ENCODE measurements around the gene KCNIP3.

- TF ChIP-seq, protein P1, sequence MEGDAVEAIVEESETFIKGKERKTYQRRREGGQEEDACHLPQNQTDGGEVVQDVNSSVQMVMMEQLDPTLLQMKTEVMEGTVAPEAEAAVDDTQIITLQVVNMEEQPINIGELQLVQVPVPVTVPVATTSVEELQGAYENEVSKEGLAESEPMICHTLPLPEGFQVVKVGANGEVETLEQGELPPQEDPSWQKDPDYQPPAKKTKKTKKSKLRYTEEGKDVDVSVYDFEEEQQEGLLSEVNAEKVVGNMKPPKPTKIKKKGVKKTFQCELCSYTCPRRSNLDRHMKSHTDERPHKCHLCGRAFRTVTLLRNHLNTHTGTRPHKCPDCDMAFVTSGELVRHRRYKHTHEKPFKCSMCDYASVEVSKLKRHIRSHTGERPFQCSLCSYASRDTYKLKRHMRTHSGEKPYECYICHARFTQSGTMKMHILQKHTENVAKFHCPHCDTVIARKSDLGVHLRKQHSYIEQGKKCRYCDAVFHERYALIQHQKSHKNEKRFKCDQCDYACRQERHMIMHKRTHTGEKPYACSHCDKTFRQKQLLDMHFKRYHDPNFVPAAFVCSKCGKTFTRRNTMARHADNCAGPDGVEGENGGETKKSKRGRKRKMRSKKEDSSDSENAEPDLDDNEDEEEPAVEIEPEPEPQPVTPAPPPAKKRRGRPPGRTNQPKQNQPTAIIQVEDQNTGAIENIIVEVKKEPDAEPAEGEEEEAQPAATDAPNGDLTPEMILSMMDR (IDR thresholded peaks at IDR 0.05): no peak
- no peak for TF ChIP-seq POLR2A (IDR thresholded peaks at IDR 0.05)
Measured at GRCh38 chr2:95401480-95401879, 104.3 kb downstream of the KCNIP3 start.

All from body of pancreas (tissue), 4 donors.